Type B pancreatic cell (in vitro differentiated cells): ENCODE data around the gene PDE4B. TPM values are rescaled to one million over a fixed set of nuclear protein-coding genes. Genes with fewer than 3 reads are reported as not detected.
"Not testable (repeated sequence)": the region's sequence is repeated elsewhere in the genome, so short reads cannot be mapped to it uniquely, and the experiment has no call there.

Source experiments
- DNase-seq: peaks from one replicate; pipeline ENCODE4 v3.0.0; 2021; ENCODE audit warnings: mixed read lengths; ENCODE audit not compliant: unreplicated experiment; ENCODE audit errors: extremely low spot score
- H3K27ac Mint-ChIP-seq: 2 replicates; pipeline ENCODE4 v1.8.0; 2021; ENCODE audit warnings: mild to moderate bottlenecking, mixed read lengths
- H3K27me3 Mint-ChIP-seq: 2 replicates; pipeline ENCODE4 v1.8.0; 2021; ENCODE audit warnings: mixed read lengths
- H3K36me3 Mint-ChIP-seq: 2 replicates; pipeline ENCODE4 v1.8.0; 2021; ENCODE audit warnings: mixed read lengths
- H3K4me1 Mint-ChIP-seq: one replicate; pipeline ENCODE4 v1.8.0; 2021; ENCODE audit warnings: mixed read lengths; ENCODE audit not compliant: unreplicated experiment
- H3K4me3 Mint-ChIP-seq: 2 replicates; pipeline ENCODE4 v1.8.0; 2021; ENCODE audit warnings: mild to moderate bottlenecking, mixed read lengths
- H3K9me3 Mint-ChIP-seq: 2 replicates; pipeline ENCODE4 v1.8.0; 2021; ENCODE audit warnings: mixed read lengths
- CTCF ChIP-seq: fragments of 200-600 bp; sonication (generic); conservative IDR thresholded peaks from 2 replicates; pipeline ENCODE4 v1.5.0; 2021; ENCODE audit warnings: antibody characterized with exemption, mild to moderate bottlenecking
- total RNA-seq: library from RNA; stranded (reverse); gene quantifications from 2 replicates; pipeline ENCODE4 v1.2.1, GENCODE V29; 2021; ENCODE audit warnings: low replicate concordance

Gene PDE4B
- total RNA-seq, 1 donor from 2014 or later: 4.7 TPM

DNA sequence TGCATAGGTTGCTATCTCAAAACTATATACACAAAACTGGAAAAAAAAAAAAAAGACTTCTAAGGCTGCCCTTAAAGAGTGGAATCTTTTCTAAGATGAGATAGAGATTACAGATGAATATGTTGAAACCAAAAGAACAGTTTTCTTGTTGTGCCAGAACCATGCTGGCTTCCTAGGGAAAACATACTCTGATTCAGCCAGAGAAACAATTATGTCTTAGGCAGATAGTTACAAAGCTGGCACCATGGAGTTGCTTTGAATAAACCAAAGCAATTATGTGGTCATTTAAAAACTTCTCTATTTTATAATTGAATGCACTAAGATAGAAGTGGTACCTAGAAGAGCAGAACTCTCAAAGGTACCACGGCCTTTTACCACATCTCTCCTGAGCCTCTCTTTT is 341.3 kb downstream of the PDE4B start:
- Mint-ChIP-seq H3K9me3 (no peaks in the 10 kb centered on the region), H3K27me3 (peaks cover 3% of the 10 kb centered on the region), H3K4me1 (peaks cover 4% of the 10 kb centered on the region), H3K27ac (no peak overlapping the region), H3K4me3 (no peak overlapping the region), H3K36me3 (no peaks in the 10 kb centered on the region)
- TF ChIP-seq CTCF: no peak
- no peak for DNase-seq

DNA sequence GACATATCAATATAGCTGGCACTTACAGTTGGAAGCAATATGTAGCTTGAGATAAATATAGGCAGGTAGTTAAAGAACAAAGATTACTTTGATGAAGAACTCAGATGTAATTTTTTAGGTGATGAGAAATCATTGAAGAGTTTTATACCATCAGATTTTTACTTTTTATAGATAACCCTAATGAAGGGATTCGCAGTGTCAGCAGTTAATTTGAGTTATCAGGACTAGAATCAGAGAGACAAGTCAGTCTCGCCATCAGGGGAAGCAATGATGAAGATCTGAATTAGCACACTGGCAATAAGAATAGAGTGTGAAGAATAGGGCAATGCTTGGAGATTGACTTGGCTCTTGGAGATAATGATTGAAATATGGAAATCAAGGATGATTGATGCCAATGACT is 342.5 kb downstream of the PDE4B start:
- Mint-ChIP-seq H3K9me3 (no peaks in the 10 kb centered on the region), H3K4me1 (peaks cover 4% of the 10 kb centered on the region)
- no peak for TF ChIP-seq CTCF

GRCh38 chr1:66136423-66136822 is 343.7 kb downstream of the PDE4B start:
- H3K4me3 Mint-ChIP-seq, DNase-seq, H3K27ac Mint-ChIP-seq, H3K27me3 Mint-ChIP-seq, H3K4me1 Mint-ChIP-seq, H3K36me3 Mint-ChIP-seq, H3K9me3 Mint-ChIP-seq: not testable (repeated sequence)

More for the DNA sequence above, 342.5 kb downstream of the PDE4B start:
- H3K36me3 Mint-ChIP-seq: no peaks in the 10 kb centered on the region
- H3K4me3 Mint-ChIP-seq: no peak overlapping the region
- H3K27me3 Mint-ChIP-seq: peaks cover 3% of the 10 kb centered on the region
- H3K27ac Mint-ChIP-seq: no peak overlapping the region
- DNase-seq: no peak

DNA sequence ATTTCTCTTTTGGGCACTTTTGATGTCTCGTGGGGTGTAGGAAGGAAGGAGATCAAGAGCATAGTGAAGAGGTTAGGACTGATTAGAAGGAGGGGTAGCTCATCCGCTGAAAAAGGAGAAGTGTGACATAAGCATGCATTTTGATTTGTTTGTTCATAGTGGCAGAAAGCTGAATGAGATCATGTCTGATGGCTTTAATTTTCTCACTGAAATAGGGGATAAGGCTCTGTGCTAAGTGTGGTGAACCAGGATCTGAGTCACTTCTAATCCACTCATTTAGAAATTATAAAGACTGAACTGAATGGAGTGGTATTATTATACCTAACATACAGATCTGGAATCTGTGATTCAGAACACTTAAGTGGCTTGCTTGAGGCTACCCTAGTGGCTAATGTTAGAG is 344.5 kb downstream of the PDE4B start:
- Mint-ChIP-seq H3K9me3 (no peaks in the 10 kb centered on the region), H3K36me3 (no peaks in the 10 kb centered on the region), H3K27ac (no peak overlapping the region), H3K4me3 (no peak overlapping the region), H3K27me3 (peaks cover 3% of the 10 kb centered on the region), H3K4me1 (peaks cover 4% of the 10 kb centered on the region)
- TF ChIP-seq CTCF: no peak
- no peak for DNase-seq

DNA sequence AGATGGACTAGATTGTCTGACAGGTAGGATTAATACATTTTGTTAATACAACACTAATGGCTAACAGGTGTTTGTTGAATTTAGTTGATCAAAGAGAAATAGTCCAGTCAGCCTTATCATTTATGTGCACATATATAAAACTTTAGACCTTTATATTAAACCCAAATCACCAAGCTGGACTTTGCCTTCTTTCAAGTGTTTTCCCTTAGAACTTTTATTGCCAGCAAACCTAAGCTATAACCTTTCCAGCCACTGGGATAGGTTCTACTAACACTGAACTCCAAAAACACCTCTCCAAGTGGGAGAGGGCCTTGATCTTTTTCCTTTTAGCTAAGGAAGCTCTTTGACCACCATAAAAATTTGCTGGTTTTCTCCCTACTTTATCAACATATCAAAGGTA is 345.9 kb downstream of the PDE4B start:
- no peak overlapping the region for H3K4me3 Mint-ChIP-seq
- H3K36me3 Mint-ChIP-seq: no peaks in the 10 kb centered on the region
- peaks cover 4% of the 10 kb centered on the region for H3K4me1 Mint-ChIP-seq
- peaks cover 3% of the 10 kb centered on the region for H3K27me3 Mint-ChIP-seq
- no peak for DNase-seq
- H3K9me3 Mint-ChIP-seq: no peaks in the 10 kb centered on the region
- no peak overlapping the region for H3K27ac Mint-ChIP-seq
- TF ChIP-seq CTCF: no peak

DNA sequence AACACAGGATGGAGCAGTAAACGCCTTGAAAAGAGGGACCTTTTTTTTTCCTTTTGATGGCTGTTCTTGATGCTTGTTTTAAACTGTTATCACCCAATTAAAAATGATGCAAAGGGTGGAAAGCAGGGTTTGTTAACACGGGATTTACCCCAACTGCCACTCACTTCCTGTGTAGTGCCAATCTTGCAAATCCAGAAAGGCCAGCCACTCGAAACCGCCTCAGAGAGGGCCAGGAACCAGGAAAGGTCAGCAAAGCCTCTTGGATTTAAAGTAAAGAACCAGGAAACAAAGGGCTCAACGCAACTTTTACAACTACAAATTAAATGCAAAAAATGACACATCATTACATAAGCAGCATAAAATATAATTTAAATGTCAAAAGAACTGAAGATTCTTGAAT is 347.4 kb downstream of the PDE4B start:
- DNase-seq: no peak
- Mint-ChIP-seq H3K4me1 (peaks cover 4% of the 10 kb centered on the region), H3K9me3 (no peaks in the 10 kb centered on the region), H3K4me3 (no peak overlapping the region), H3K27me3 (peaks cover 3% of the 10 kb centered on the region), H3K27ac (no peak overlapping the region), H3K36me3 (no peaks in the 10 kb centered on the region)
- no peak for TF ChIP-seq CTCF
